Effector CD4-positive, alpha-beta T cell (primary cell): ENCODE measurements around the gene OR3A2.
"Not testable (repeated sequence)": the region's sequence is repeated elsewhere in the genome, so short reads cannot be mapped to it uniquely, and the experiment has no call there.

ENCODE experiments used
- DNase-seq: peaks from one replicate; pipeline ENCODE4 v3.0.0-alpha.2; 2020

OR3A2 gene

DNA sequence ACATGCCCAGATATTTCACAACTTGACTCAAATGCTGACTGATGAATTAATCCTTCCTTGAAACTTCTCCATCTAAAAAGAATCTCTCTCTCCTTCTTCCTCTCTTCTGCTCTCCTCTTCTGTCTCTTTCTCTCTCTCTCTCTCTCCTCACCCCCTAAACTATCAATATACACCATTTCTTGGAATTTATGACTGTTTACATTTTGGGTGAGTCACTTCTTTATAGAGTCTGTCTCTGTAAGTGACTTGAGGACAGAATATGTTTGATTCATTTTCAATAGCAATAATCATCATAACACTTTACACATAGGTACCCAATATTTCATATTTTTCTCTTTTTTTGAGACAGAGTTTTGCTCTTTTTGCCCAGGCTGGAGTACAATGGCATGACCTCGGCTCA is 103.2 kb downstream of the OR3A2 start:
- no peak for DNase-seq

GRCh38 chr17:3276126-3276525 is 110.0 kb downstream of the OR3A2 start:
- DNase-seq: no peak

DNA sequence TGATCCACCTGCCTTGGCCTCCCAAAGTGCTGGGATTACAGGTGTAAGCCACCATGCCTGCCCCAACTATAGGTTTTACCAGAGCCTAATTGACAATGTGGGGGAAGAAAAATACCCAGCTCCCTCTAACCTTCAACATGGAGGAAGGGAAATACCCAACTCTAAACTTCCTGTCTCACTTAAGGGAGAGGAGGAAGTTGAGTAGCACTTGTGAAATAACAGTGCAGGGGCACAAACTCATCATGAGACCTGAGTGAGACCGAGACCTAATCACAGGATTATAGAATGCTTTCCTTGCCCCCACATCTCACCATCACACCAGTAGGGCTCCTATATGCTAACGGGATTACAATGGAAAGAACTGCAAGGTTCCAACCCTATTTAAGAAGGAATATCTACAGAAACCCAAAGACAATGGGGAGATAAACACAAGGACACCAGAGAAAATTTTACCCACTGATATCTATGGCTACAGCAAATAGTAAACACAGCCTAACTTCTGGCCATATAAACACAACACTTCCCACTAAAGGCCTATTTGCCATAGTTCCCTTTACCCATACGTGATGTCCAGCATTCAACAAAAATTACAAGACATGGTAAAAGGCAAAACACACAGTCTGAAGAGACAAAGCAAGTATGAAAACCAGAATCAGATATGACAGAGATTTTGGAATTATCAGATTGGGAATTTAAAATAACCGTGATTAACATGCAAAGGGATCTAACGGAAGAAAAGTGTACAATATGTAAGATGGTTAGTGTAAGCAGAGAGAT is 114.8 kb downstream of the OR3A2 start:
- no peak for DNase-seq

DNA sequence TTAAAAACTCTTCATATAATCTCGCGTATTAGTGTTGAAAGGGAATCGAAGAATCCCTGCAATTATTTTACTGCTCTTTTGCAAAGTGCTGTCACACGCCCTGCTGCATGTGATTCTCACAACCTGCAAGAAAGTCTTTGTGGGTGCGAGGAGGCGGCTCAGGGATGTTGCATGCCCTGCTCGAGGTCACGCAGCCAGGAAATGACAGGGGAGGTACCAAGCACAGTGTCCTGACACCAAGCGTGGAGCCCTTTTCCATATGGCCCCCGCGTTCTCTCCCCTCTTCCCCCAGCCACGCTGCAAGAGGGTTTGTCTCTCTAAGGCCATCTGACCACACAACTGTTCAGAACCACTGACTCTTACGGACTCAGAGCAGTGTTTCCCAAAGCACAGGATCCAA is 125.5 kb downstream of the OR3A2 start:
- no peak for DNase-seq

GRCh38 chr17:3260163-3260562 is 125.9 kb downstream of the OR3A2 start:
- DNase-seq: no peak

DNA sequence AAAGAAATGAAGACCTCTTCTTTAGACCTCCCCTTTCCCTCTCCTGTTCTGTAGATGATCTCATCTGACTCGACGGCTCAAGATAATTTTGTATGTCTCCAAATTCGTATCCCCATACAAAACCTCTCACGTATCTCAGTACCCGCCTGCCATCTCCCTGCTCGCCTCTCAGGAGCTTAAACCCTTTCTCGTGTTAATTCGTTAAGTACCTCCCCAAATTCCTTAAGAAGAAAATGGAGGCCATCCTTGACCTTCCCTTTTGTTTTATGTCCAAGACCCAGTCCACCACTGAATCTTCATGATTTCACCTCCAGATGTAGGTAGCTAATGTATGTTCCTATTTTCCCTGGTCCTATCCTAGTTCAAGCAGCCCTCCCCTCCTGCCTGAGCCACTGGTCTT is 129.5 kb downstream of the OR3A2 start:
- no peak for DNase-seq

GRCh38 chr17:3249013-3249412 is 137.1 kb downstream of the OR3A2 start:
- DNase-seq: not testable (repeated sequence)

DNA sequence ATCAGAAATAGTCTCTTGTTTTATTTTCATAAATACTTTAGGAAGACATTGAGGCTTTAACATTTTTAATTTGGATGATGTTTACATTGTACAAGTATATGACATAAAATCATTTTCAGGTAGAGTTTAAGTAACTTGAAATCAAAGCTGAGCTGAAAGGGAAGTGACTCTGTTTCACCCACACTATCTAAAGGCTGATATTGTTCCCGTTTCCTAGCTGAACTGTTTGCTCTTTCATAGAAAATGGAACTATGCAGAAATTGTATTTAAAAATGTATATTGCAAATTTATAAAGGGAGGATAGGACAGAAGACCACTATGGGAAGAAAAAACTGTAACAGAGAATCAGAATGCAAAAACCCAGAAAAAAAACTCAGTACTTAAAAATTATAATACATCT is 141.3 kb downstream of the OR3A2 start:
- not testable (repeated sequence) for DNase-seq

DNA sequence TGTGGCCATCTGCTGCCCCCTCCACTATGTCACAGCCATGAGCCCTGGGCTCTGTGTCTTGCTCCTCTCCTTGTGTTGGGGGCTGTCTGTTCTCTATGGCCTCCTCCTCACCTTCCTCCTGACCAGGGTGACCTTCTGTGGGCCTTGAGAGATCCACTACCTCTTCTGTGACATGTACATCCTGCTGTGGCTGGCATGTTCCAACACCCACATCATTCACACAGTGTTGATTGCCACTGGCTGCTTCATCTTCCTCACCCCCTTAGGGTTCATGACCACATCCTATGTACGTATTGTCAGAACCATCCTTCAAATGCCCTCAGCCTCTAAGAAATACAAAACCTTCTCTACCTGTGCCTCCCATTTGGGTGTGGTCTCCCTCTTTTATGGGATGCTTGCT is 145.1 kb downstream of the OR3A2 start:
- not testable (repeated sequence) for DNase-seq

- not testable (repeated sequence) for DNase-seq
These were observed 147.4 kb downstream of the OR3A2 start for GRCh38 chr17:3238685-3239084.

- not testable (repeated sequence) for DNase-seq
These were observed 153.8 kb downstream of the OR3A2 start for GRCh38 chr17:3232300-3232699.
